NCI-H524 treated with DMSO at 0.1 percent for 48 hours (cell line): ENCODE results near the gene IGF1R.
"Not testable (repeated sequence)": the region's sequence is repeated elsewhere in the genome, so short reads cannot be mapped to it uniquely, and the experiment has no call there.

Experiments used
- DNase-seq: peaks from one replicate; lab custom pipeline; 2025; lab: John Stamatoyannopoulos, UW

IGF1R gene

DNA sequence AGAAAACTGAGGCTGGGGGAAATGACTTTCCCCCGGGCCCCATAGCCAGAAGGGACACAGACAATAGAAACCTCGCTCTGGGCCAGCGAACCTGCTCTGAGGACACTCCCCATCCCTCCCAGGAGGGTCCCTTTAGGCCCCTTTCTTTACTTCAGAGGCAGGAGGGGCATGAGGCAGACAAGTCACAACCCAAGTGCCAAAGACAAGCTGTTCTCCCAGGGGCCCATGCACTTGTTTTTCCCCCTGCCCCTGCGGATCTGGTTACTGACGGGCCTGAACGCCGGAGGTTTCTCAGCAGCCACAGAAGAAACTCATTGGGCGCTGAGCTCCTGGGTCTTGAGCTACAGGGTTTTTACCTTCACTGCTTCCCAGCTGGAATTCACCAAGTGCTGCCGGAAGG, 349.4 kb downstream of the IGF1R start:
- DNase-seq, result no peak

- DNase-seq, result no peak
Measured at GRCh38 chr15:98998279-98998678, 349.9 kb downstream of the IGF1R start.

DNA sequence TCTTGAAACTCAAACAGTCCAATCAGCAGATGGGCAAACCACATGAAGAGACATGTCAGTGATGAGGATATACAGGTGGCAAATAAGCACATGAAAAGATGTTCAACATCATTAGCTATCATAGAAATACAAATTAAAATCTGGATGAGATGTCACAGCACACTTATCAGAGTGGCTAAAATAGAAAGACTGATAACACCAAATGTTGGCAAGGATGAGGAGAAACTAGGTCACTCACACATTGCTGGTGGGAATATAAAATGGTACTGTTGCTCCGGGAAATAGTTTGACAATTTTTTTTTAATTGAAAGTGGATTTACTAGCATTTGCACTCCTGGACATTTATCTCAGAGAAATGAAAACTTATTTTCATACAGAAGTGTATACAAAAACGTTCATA, 350.9 kb downstream of the IGF1R start:
- DNase-seq, result no peak

DNA sequence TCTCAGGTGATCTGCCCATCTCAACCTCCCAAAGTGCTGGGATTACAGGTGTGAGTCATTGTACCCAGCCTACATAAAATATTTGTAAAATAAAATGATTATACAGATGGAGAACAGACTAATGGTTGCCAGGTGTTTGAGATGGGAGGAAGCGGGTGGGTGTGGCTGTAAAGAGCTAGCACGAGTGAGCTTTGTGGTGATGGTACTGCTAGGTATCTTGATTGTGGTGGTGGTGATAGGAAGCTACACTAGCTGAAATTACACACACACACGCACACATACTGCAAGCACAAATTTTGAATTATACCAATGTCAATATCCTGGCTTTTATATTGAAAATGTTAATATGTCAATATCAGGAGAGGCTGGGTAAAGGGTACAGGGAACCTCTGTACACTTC, 353.9 kb downstream of the IGF1R start:
- DNase-seq, result no peak

DNA sequence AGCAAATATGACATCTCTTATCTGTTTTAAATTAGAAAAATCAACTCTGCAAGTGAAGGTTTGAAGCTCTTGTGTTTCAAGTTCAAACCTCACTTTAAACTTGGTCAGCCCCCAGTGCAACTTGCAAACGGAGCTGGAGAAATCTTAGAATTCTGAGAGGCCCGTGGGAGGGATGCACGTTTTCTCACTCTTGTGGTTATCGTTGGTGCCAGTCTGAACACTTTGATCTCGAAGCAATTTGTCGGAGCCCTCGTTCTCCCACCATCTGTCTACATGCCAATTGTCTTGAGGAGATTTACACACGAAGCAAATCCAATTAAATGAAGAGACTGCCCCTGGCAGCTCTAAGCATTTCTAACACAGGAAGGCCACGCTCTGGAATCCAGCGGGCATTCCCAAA, 355.0 kb downstream of the IGF1R start:
- DNase-seq, result peak; percentile 74

DNA sequence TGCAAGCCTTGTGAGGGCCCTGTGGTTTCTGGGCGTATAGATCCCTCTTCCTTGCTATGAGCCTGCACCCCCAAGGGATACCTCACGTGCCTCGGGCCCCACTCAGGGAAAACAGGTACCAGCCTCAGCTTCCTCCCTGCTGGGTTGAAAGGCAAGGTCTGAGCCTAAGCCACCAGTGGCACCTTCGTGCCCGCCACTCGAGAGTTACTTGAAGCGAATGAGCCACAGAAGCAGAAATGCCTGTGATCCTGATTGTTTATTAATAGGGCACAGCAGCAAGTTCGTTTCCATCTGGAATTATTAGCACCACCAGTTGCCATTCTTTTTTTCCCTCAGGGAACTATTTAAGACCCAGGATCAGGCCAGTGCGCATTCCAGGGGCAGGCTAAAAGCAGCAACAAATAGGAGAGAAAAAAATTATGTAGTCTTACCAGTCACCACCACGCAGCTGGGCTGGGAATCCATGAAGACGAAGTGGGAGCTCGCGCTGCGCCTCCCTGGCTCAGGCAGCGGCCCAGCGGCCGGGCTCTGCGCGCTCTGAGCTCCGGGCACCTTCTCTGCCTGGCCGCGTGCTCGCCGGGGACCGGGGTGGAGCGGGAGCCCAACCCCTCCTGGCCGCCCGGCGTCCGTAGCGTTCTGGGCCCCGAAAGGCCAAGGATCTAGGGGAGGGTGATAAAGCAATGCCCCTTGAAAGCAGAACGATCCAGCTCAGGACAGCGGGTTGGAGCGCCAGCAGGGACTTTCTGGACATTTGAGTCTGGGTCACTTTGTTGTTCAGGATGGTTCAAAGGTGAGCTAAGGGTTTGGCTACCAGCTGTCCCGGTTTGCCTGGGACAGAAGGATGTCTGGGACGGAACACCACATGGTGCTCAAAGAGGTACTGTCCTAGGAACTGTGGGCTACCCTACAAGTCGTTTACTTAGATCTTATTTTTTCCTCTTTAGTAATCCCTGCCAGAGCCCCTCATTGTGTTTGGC, 356.9 kb downstream of the IGF1R start:
- not testable (repeated sequence) for DNase-seq

- DNase-seq, result no peak
Measured at GRCh38 chr15:99006146-99006545, 357.8 kb downstream of the IGF1R start.

DNA sequence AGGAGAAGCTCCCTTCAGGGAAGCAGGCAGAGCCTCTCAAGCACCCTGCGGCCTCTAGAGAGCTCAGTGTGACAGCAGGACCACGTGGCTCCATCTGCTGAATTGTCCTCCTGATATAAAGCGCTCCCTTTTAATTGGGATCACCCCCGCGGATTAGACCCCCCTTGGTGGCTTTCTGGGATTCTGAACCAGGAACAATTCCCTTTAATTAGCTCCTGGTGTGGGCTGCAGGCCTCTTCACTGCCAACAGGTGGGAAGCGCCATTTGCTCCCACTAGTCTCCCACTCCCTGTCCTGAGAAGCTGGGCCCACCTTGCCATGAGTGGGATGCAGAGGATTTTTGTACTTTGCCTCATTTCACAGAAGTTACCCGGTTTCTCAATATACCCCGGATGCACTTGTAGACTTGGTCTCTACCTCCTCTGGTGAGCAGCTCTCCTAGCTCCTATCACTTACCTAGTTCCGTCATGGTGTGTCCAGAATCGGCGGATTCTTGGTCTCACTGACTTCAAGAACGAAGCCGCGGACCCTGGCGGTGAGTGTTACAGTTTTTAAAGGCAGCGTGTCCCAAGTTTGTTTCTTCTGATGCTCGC, 358.7 kb downstream of the IGF1R start:
- peak; percentile 92 for DNase-seq

GRCh38 chr15:99009741-99010330, 361.5 kb downstream of the IGF1R start:
- DNase-seq, result no peak

DNA sequence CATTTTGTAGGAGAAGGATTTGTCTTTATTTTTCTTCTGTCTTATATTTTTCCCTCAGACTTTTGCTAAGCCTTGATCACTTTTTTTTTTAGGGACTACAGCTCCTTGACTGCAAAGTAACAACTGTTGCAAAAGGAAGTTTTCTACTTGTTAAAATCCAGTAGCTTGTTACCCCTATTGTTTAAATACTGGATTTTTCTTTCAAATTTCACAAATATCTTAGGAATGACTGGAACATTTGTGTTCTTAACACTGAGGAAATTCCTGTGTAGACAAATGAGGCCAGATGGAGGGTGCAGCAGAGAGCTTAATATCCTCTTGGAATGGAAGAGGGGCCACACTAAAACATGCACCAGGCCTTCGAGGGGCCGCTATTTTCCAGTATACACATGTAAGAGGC, 362.4 kb downstream of the IGF1R start:
- no peak for DNase-seq
